NB4 (cell line): ENCODE measurements around the gene ODAM.

Experiments
- DNase-seq: peaks from one replicate; pipeline ENCODE4 v3.0.0; 2010; ENCODE audit warnings: low read depth
- H3K4me3 ChIP-seq: one replicate; pipeline ENCODE4 v1.5.1; 2011; ENCODE audit warnings: mild to moderate bottlenecking, low read depth, low read length, moderate library complexity
- CTCF ChIP-seq: IDR thresholded peaks from one replicate; pipeline ENCODE4 v1.5.1; 2012; ENCODE audit warnings: low read depth, low read length
- MYC ChIP-seq: IDR thresholded peaks from 2 replicates; pipeline ENCODE4 v1.6.1; 2011; ENCODE audit warnings: low read depth, low read length
- POLR2A ChIP-seq: IDR thresholded peaks from 2 replicates; pipeline ENCODE4 v1.6.1; 2011; ENCODE audit warnings: mild to moderate bottlenecking; ENCODE audit not compliant: insufficient read length; ENCODE audit errors: extremely low read depth
- TF ChIP-seq, protein P1 (sequence below): IDR thresholded peaks from 2 replicates; pipeline ENCODE4 v1.6.1; 2011; ENCODE audit warnings: low read depth, low read length

Gene ODAM

GRCh38 chr4:70251945-70252277 is 56.4 kb downstream of the ODAM start:
- H3K4me3 ChIP-seq: no peak overlapping the region
- no peak for DNase-seq
- TF ChIP-seq POLR2A (no peak), MYC (no peak), CTCF (no peak)
- TF ChIP-seq, protein P1, sequence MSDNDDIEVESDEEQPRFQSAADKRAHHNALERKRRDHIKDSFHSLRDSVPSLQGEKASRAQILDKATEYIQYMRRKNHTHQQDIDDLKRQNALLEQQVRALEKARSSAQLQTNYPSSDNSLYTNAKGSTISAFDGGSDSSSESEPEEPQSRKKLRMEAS: no peak
